Liver (tissue), 3 donors: Measurements from ENCODE around the gene UBE3D.

Experiments used
- FOXA1 ChIP-seq: IDR thresholded peaks from 2 replicates; pipeline ENCODE4 v1.6.1; 2016; ENCODE audit warnings: antibody characterized with exemption
- HNF4G ChIP-seq: IDR thresholded peaks from 2 replicates; pipeline ENCODE4 v1.6.1; 2016; ENCODE audit warnings: antibody characterized with exemption
- JUND ChIP-seq, 2 donors: IDR thresholded peaks; 2 replicates each; pipeline ENCODE4 v1.6.1; 2016; ENCODE audit warnings: antibody characterized with exemption in 2 of 2
- NR2F2 ChIP-seq: IDR thresholded peaks from 2 replicates; pipeline ENCODE4 v1.6.1; 2016; ENCODE audit warnings: antibody characterized with exemption
- RAD21 ChIP-seq, 2 donors: IDR thresholded peaks; 2 replicates each; pipeline ENCODE4 v1.6.1; 2016; ENCODE audit warnings: antibody characterized with exemption in 2 of 2, mild to moderate bottlenecking in 2 of 2
- RXRA ChIP-seq, 2 donors: IDR thresholded peaks; 2 replicates each; pipeline ENCODE4 v1.6.1; 2017 to 2018; ENCODE audit warnings: antibody characterized with exemption in 2 of 2, mild to moderate bottlenecking in 1 of 2
- SP1 ChIP-seq: IDR thresholded peaks from 2 replicates; pipeline ENCODE4 v1.6.1; 2018; ENCODE audit warnings: antibody characterized with exemption, mild to moderate bottlenecking
- TAF1 ChIP-seq: conservative IDR thresholded peaks from 2 replicates; pipeline ENCODE4 v1.6.1; 2016; ENCODE audit warnings: antibody characterized with exemption, mild to moderate bottlenecking
- YY1 ChIP-seq: IDR thresholded peaks from 2 replicates; pipeline ENCODE4 v1.6.1; 2016; ENCODE audit warnings: antibody characterized with exemption, mild to moderate bottlenecking
- TF ChIP-seq, protein P1 (sequence below): fragments of 150-350 bp; IDR thresholded peaks from 2 replicates; pipeline ENCODE4 v1.5.1; 2017; ENCODE audit warnings: improper control_type of control experiment, low read depth, low read length; ENCODE audit not compliant: missing input control
- TF ChIP-seq, protein P2 (sequence below): IDR thresholded peaks from 2 replicates; pipeline ENCODE4 v1.6.1; 2016; ENCODE audit warnings: antibody characterized with exemption
- TF ChIP-seq, protein P3 (sequence below): IDR thresholded peaks from 2 replicates; pipeline ENCODE4 v1.6.1; 2016; ENCODE audit warnings: antibody characterized with exemption, mild to moderate bottlenecking
- TF ChIP-seq, protein P4 (sequence below): IDR thresholded peaks from 2 replicates; pipeline ENCODE4 v1.6.1; 2016; ENCODE audit warnings: antibody characterized with exemption
- donor health status: healthy.
- donor health status: healthy.

- TF ChIP-seq, protein P1, sequence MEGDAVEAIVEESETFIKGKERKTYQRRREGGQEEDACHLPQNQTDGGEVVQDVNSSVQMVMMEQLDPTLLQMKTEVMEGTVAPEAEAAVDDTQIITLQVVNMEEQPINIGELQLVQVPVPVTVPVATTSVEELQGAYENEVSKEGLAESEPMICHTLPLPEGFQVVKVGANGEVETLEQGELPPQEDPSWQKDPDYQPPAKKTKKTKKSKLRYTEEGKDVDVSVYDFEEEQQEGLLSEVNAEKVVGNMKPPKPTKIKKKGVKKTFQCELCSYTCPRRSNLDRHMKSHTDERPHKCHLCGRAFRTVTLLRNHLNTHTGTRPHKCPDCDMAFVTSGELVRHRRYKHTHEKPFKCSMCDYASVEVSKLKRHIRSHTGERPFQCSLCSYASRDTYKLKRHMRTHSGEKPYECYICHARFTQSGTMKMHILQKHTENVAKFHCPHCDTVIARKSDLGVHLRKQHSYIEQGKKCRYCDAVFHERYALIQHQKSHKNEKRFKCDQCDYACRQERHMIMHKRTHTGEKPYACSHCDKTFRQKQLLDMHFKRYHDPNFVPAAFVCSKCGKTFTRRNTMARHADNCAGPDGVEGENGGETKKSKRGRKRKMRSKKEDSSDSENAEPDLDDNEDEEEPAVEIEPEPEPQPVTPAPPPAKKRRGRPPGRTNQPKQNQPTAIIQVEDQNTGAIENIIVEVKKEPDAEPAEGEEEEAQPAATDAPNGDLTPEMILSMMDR = no peak
- TF ChIP-seq HNF4G (no peak), YY1 (no peak), RXRA (IDR thresholded peaks at IDR 0.05) (no peak), SP1 (no peak), RAD21 (IDR thresholded peaks at IDR 0.05) (no peak), TAF1 (no peak), NR2F2 (no peak), JUND (IDR thresholded peaks at IDR 0.05) (no peak), FOXA1 (no peak)
- TF ChIP-seq, protein P2, sequence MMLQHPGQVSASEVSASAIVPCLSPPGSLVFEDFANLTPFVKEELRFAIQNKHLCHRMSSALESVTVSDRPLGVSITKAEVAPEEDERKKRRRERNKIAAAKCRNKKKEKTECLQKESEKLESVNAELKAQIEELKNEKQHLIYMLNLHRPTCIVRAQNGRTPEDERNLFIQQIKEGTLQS = no peak
- TF ChIP-seq, protein P3, sequence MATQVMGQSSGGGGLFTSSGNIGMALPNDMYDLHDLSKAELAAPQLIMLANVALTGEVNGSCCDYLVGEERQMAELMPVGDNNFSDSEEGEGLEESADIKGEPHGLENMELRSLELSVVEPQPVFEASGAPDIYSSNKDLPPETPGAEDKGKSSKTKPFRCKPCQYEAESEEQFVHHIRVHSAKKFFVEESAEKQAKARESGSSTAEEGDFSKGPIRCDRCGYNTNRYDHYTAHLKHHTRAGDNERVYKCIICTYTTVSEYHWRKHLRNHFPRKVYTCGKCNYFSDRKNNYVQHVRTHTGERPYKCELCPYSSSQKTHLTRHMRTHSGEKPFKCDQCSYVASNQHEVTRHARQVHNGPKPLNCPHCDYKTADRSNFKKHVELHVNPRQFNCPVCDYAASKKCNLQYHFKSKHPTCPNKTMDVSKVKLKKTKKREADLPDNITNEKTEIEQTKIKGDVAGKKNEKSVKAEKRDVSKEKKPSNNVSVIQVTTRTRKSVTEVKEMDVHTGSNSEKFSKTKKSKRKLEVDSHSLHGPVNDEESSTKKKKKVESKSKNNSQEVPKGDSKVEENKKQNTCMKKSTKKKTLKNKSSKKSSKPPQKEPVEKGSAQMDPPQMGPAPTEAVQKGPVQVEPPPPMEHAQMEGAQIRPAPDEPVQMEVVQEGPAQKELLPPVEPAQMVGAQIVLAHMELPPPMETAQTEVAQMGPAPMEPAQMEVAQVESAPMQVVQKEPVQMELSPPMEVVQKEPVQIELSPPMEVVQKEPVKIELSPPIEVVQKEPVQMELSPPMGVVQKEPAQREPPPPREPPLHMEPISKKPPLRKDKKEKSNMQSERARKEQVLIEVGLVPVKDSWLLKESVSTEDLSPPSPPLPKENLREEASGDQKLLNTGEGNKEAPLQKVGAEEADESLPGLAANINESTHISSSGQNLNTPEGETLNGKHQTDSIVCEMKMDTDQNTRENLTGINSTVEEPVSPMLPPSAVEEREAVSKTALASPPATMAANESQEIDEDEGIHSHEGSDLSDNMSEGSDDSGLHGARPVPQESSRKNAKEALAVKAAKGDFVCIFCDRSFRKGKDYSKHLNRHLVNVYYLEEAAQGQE = no peak
- TF ChIP-seq, protein P4, sequence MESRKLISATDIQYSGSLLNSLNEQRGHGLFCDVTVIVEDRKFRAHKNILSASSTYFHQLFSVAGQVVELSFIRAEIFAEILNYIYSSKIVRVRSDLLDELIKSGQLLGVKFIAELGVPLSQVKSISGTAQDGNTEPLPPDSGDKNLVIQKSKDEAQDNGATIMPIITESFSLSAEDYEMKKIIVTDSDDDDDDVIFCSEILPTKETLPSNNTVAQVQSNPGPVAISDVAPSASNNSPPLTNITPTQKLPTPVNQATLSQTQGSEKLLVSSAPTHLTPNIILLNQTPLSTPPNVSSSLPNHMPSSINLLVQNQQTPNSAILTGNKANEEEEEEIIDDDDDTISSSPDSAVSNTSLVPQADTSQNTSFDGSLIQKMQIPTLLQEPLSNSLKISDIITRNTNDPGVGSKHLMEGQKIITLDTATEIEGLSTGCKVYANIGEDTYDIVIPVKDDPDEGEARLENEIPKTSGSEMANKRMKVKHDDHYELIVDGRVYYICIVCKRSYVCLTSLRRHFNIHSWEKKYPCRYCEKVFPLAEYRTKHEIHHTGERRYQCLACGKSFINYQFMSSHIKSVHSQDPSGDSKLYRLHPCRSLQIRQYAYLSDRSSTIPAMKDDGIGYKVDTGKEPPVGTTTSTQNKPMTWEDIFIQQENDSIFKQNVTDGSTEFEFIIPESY = no peak
Measured at GRCh38 chr6:82910395-82910794, 155.2 kb downstream of the UBE3D start.
